HCT116 (cell line): Measurements from ENCODE around the gene HMGCS2.

ENCODE experiments used
- ELF1 ChIP-seq: IDR thresholded peaks from 2 replicates; pipeline ENCODE4 v1.6.1; 2012; ENCODE audit warnings: low read depth, borderline replicate concordance
- EZH2 ChIP-seq: fragments of 200-600 bp; sonication (generic); IDR thresholded peaks from 2 replicates; pipeline ENCODE4 v1.6.1; 2017; ENCODE audit warnings: antibody characterized with exemption, mixed run types
- FOSL1 ChIP-seq: IDR thresholded peaks from 2 replicates; pipeline ENCODE4 v1.6.1; 2012; ENCODE audit warnings: low read depth
- POLR2AphosphoS5 ChIP-seq: IDR thresholded peaks from 2 replicates; pipeline ENCODE4 v1.6.1; 2011; ENCODE audit warnings: mild to moderate bottlenecking, low read depth, low read length, moderate library complexity
- RAD21 ChIP-seq: IDR thresholded peaks from 2 replicates; pipeline ENCODE4 v1.6.1; 2012; ENCODE audit warnings: low read depth, mild to moderate bottlenecking
- TCF7L2 ChIP-seq: IDR thresholded peaks from 2 replicates; pipeline ENCODE4 v1.7.0; 2011; ENCODE audit warnings: borderline replicate concordance, inconsistent platforms; ENCODE audit not compliant: insufficient read depth, insufficient read length; ENCODE audit errors: extremely low read depth
- TF ChIP-seq, protein P1 (sequence below), 3 experiments: fragments of 200-600 bp in 1 of 3; sonication (generic) in 1 of 3; IDR thresholded peaks in 2 of 3; conservative IDR thresholded peaks in 1 of 3; 2 replicates each; pipeline ENCODE4 v1.5.1; 2012 to 2017; ENCODE audit warnings: low read depth in 2 of 3, low read length in 2 of 3, antibody characterized with exemption in 1 of 3, borderline replicate concordance in 1 of 3, control low read depth in 1 of 3, mild to moderate bottlenecking in 1 of 3, mixed read lengths in 1 of 3, mixed run types in 1 of 3, moderate library complexity in 1 of 3; ENCODE audit not compliant: insufficient read depth in 1 of 3
- TF ChIP-seq, protein P2 (sequence below): IDR thresholded peaks from 2 replicates; pipeline ENCODE4 v1.6.1; 2012

- TF ChIP-seq TCF7L2, result no peak
- TF ChIP-seq, protein P1, sequence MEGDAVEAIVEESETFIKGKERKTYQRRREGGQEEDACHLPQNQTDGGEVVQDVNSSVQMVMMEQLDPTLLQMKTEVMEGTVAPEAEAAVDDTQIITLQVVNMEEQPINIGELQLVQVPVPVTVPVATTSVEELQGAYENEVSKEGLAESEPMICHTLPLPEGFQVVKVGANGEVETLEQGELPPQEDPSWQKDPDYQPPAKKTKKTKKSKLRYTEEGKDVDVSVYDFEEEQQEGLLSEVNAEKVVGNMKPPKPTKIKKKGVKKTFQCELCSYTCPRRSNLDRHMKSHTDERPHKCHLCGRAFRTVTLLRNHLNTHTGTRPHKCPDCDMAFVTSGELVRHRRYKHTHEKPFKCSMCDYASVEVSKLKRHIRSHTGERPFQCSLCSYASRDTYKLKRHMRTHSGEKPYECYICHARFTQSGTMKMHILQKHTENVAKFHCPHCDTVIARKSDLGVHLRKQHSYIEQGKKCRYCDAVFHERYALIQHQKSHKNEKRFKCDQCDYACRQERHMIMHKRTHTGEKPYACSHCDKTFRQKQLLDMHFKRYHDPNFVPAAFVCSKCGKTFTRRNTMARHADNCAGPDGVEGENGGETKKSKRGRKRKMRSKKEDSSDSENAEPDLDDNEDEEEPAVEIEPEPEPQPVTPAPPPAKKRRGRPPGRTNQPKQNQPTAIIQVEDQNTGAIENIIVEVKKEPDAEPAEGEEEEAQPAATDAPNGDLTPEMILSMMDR (IDR thresholded peaks at IDR 0.05 in 2 of 3, conservative IDR thresholded peaks at IDR 0.05 in 1 of 3; ENCODE audit: borderline replicate concordance in 1 of 3, insufficient read depth in 1 of 3, low read depth in 2 of 3, low read length in 2 of 3), result no peak
- no peak for TF ChIP-seq ELF1
- TF ChIP-seq POLR2AphosphoS5, result no peak
- no peak for TF ChIP-seq EZH2
- no peak for TF ChIP-seq FOSL1
- no peak for TF ChIP-seq RAD21
- TF ChIP-seq, protein P2, sequence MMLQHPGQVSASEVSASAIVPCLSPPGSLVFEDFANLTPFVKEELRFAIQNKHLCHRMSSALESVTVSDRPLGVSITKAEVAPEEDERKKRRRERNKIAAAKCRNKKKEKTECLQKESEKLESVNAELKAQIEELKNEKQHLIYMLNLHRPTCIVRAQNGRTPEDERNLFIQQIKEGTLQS, result no peak
Measured at GRCh38 chr1:119814288-119814687, 45.6 kb upstream of the HMGCS2 start.
